Endothelial cell (in vitro differentiated cells): ENCODE results near the gene TAF9. TPM values are rescaled to one million over a fixed set of nuclear protein-coding genes. Genes with fewer than 3 reads are reported as not detected.
"Not testable (repeated sequence)": the region's sequence is repeated elsewhere in the genome, so short reads cannot be mapped to it uniquely, and the experiment has no call there.

Experiments used
- DNase-seq: peaks from one replicate; pipeline ENCODE4 v3.0.0; 2021; ENCODE audit warnings: low spot score
- H3K27ac Mint-ChIP-seq: one replicate; pipeline ENCODE4 v1.8.0; 2021; ENCODE audit warnings: mixed read lengths, inconsistent platforms; ENCODE audit not compliant: unreplicated experiment
- H3K27me3 Mint-ChIP-seq: one replicate; pipeline ENCODE4 v1.8.0; 2021; ENCODE audit warnings: mild to moderate bottlenecking, moderate library complexity, mixed read lengths, inconsistent platforms; ENCODE audit not compliant: unreplicated experiment
- H3K36me3 Mint-ChIP-seq: one replicate; pipeline ENCODE4 v1.8.0; 2021; ENCODE audit warnings: mild to moderate bottlenecking, low read depth, mixed read lengths, inconsistent platforms; ENCODE audit not compliant: unreplicated experiment
- H3K4me1 Mint-ChIP-seq: one replicate; pipeline ENCODE4 v1.8.0; 2021; ENCODE audit warnings: mild to moderate bottlenecking, mixed read lengths, inconsistent platforms; ENCODE audit not compliant: unreplicated experiment
- H3K4me3 Mint-ChIP-seq: one replicate; pipeline ENCODE4 v1.8.0; 2021; ENCODE audit warnings: mild to moderate bottlenecking, mixed read lengths, inconsistent platforms; ENCODE audit not compliant: unreplicated experiment
- H3K9me3 Mint-ChIP-seq: one replicate; pipeline ENCODE4 v1.8.0; 2021; ENCODE audit warnings: mixed read lengths, inconsistent platforms; ENCODE audit not compliant: unreplicated experiment
- total RNA-seq: library from RNA; stranded (reverse); fragmentation: NEBNext Ultra II Directional; extraction: Animal tissue kit (Norgen Biotek cat#: 25700); gene quantifications from one replicate; pipeline ENCODE4 v1.2.1, GENCODE V29; 2021; ENCODE audit not compliant: unreplicated experiment
- TF ChIP-seq, protein P1 (sequence below): fragments of 200-600 bp; sonication (generic); IDR thresholded peaks from one replicate; pipeline ENCODE4 v1.5.0; 2021; ENCODE audit warnings: antibody characterized with exemption; ENCODE audit not compliant: unreplicated experiment

Gene TAF9
- total RNA-seq, 1 donor from 2014 or later = 59.4 TPM

DNA sequence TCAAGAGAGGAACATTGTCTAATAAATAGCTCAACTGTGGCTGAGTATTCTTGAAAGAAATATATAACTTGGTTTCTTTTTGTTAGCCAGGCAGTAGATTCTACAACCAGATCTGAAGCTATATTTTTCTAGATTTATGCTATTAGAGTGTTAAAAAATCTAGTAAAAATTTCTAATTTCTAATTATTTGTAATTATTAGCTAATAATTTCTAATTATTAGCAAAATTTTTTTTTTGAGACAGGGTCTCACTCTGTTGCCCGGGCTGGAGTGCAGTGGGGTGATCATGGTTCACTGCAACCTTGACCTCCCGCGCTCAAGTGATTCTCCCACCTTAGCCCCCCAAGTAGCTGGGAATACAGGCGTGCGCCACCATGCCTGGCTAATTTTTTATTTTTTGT is 3.1 kb upstream of the TAF9 start:
- TF ChIP-seq, protein P1, sequence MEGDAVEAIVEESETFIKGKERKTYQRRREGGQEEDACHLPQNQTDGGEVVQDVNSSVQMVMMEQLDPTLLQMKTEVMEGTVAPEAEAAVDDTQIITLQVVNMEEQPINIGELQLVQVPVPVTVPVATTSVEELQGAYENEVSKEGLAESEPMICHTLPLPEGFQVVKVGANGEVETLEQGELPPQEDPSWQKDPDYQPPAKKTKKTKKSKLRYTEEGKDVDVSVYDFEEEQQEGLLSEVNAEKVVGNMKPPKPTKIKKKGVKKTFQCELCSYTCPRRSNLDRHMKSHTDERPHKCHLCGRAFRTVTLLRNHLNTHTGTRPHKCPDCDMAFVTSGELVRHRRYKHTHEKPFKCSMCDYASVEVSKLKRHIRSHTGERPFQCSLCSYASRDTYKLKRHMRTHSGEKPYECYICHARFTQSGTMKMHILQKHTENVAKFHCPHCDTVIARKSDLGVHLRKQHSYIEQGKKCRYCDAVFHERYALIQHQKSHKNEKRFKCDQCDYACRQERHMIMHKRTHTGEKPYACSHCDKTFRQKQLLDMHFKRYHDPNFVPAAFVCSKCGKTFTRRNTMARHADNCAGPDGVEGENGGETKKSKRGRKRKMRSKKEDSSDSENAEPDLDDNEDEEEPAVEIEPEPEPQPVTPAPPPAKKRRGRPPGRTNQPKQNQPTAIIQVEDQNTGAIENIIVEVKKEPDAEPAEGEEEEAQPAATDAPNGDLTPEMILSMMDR = no peak
- no peak overlapping the region for H3K27ac Mint-ChIP-seq
- H3K36me3 Mint-ChIP-seq = peaks cover 7% of the 10 kb centered on the region

GRCh38 chr5:69370335-69370734 is 1.0 kb upstream of the TAF9 start:
- Mint-ChIP-seq H3K4me3 (peak overlapping the region; percentile 96), H3K4me1 (peaks cover 14% of the 10 kb centered on the region)
- not testable (repeated sequence) for H3K9me3 Mint-ChIP-seq

More for the DNA sequence above, 3.1 kb upstream of the TAF9 start:
- DNase-seq = no peak
- no peaks in the 10 kb centered on the region for H3K9me3 Mint-ChIP-seq
- peaks cover 14% of the 10 kb centered on the region for H3K4me1 Mint-ChIP-seq
- no peaks in the 10 kb centered on the region for H3K27me3 Mint-ChIP-seq
- no peak overlapping the region for H3K4me3 Mint-ChIP-seq

DNA sequence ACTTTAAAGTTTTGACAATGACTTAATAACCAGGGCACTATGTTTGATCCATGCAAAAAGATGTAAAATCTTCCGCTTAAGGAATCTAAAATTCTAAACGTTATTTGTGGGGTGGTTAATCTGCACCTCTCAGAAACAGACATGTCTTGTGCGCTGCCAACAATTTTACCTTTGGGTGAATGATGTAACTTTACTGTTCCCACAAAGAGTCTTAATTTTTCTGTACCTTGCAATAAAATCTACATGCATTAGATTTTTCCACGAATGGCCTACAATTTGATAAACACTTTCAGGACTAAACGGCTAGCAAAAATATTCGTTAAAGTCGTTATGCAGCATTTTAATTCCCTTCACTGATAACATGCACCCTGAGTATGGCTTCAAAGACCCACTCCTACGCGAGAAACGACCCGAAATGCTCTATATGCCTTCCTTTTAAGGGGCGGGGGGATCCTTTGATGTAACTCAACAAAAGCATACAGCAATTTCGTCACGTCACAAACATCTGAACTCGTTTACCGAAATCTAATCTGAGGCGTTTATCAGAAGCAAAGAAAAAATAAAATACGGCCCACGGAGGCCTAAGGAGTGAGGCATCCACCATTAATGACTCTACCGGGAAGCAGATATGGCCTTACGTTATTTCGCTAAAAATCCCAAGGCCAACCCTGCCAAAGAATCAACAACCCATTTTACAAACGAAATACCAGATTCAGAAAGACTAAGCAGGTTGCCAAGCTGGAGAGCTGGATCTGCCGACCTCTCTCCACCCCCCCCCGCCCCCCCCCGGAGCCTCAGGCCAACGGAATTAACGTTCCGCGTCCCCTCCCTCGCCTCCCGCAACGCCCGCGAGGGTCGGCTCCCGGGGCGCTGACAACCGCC is 621 bp downstream of the TAF9 start:
- Mint-ChIP-seq H3K27me3 (no peaks in the 10 kb centered on the region), H3K36me3 (peaks cover 7% of the 10 kb centered on the region), H3K4me1 (peaks cover 14% of the 10 kb centered on the region), H3K27ac (peak overlapping the region; percentile 98), H3K4me3 (peak overlapping the region; percentile 98), H3K9me3 (no peaks in the 10 kb centered on the region)
- TF ChIP-seq, protein P1 = no peak
- DNase-seq = peak; percentile 11

More at GRCh38 chr5:69370335-69370734, 1.0 kb upstream of the TAF9 start:
- H3K27me3 Mint-ChIP-seq, DNase-seq, H3K36me3 Mint-ChIP-seq: not testable (repeated sequence)
- peak overlapping the region; percentile 91 for H3K27ac Mint-ChIP-seq

DNA sequence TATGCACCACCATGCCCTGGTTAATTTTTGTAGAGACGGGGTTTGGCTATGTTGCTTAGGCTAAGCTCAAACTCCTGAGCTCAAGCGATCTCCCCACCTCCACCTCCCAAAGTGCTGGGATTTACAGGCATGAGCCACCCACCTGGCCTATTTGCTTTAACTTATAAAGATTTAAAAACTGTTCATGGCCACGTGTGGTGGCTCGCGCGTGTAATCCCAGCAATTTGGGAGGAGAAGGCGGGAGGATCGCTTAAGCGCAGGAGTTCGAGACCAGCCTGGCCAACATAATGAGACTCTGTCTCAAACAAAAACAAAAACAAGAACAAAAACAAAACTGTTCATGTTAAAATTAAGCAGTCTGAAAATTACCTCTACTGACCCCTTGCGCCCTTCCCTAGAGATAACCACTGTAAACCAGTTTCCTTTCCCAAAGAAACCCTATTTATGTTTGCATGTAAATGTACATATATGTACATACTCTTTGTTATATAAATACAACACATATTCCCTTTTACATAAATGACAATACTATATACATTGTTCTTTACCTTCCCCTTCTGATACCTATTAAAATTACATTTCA is 1.5 kb downstream of the TAF9 start:
- Mint-ChIP-seq H3K9me3 (no peaks in the 10 kb centered on the region), H3K4me1 (peaks cover 14% of the 10 kb centered on the region), H3K36me3 (peaks cover 10% of the 10 kb centered on the region), H3K4me3 (peak overlapping the region; percentile 98), H3K27me3 (no peaks in the 10 kb centered on the region), H3K27ac (peak overlapping the region; percentile 98)
- TF ChIP-seq, protein P1 = no peak
- no peak for DNase-seq

- Mint-ChIP-seq H3K27ac (no peak overlapping the region), H3K4me3 (no peak overlapping the region)
- TF ChIP-seq, protein P1 = peak; percentile 7
Observed at GRCh38 chr5:69364850-69365249, 4.5 kb downstream of the TAF9 start.

More at GRCh38 chr5:69364850-69365249, 4.5 kb downstream of the TAF9 start:
- Mint-ChIP-seq H3K27me3 (no peaks in the 10 kb centered on the region), H3K36me3 (peaks cover 11% of the 10 kb centered on the region), H3K4me1 (peaks cover 9% of the 10 kb centered on the region), H3K9me3 (no peaks in the 10 kb centered on the region)
- DNase-seq = no peak
